A673 (cell line): ENCODE data around the gene RNF144B.

Experiments
- CTCF ChIP-seq: fragments of 300-800, 200-600 bp; sonication (generic); conservative IDR thresholded peaks from 2 replicates; pipeline ENCODE4 v1.5.1; 2017; ENCODE audit warnings: low read depth, mild to moderate bottlenecking, antibody characterized with exemption, low read length, moderate library complexity, mixed read lengths
- EZH2 ChIP-seq: fragments of 200-600 bp; sonication (generic); IDR thresholded peaks from 2 replicates; pipeline ENCODE4 v1.6.1; 2017; ENCODE audit warnings: borderline replicate concordance, low read depth, mild to moderate bottlenecking, mixed read lengths, antibody characterized with exemption, low read length; ENCODE audit not compliant: poor library complexity, severe bottlenecking

GRCh38 chr6:18406955-18407749 lies 20.0 kb downstream of the RNF144B start:
- TF ChIP-seq CTCF (no peak), EZH2 (no peak)
